ENCODE measurements around the gene DNAH14. TPM values are rescaled to one million over a fixed set of nuclear protein-coding genes. Genes with fewer than 3 reads are reported as not detected.

DNAH14 gene
- total and polyA plus RNA-seq, 2 of the 4 experiments (the other 2 are of a cell fraction) = 2.7 to 3.6 TPM

DNA sequence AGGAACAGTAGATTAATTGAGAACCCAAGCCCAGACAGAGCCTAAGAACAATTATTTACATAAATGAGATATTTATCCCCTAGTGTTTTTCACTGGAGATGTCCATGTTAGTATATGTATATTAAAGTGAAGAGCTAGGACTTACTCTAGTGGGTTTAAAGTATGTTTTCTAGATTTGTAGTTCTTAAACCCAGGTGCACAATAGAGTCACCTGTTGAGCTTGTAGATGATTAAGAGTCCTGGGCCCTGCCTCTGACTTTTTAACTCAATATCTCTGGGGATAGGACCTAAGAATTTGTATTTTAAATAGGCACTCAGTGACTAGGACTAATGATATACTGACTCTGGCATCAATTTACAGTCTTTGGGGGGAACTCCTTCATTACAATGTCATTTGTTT lies 112.8 kb downstream of the DNAH14 start:
- no peak overlapping the region for H4K8ac ChIP-seq (ENCODE audit: low read depth in 2 of 2, low read length in 2 of 2)
- H2BK20ac ChIP-seq (ENCODE audit: low read depth, low read length) = no peak overlapping the region
- no peak overlapping the region for H3K4me2 ChIP-seq (ENCODE audit: low read depth, low read length)
- no TSS peak for BruUV-seq (replicated peaks)
- POLR2A ChIA-PET (ENCODE audit: unreplicated experiment) = no interaction called here
- no peak overlapping the region for H3K4ac ChIP-seq (ENCODE audit: low read depth, low read length)
- dilution Hi-C loops (cut with HindIII; ENCODE audit: low sequenced_read_pairs, unreplicated experiment) (no loop called here), intact Hi-C loops (cut with micrococcal nuclease) (no loop called here), in situ Hi-C loops (cut with MboI; ENCODE audit: low sequenced_read_pairs) (no loop called here)
- H4K91ac ChIP-seq (ENCODE audit: insufficient read depth, low read depth, low read length) = no peak overlapping the region
- H2BK5ac ChIP-seq (ENCODE audit: low read depth, low read length, poor library complexity, severe bottlenecking) = no peak overlapping the region
- no peak overlapping the region for H3K27ac ChIP-seq (ENCODE audit: insufficient read depth, low read length)
- no peak overlapping the region for H3K18ac ChIP-seq (ENCODE audit: low read depth, low read length)
- H3K79me1 ChIP-seq (ENCODE audit: low read depth in 1 of 2, low read length in 2 of 2) = no peaks in the 10 kb centered on the region
- H3K36me3 ChIP-seq (ENCODE audit: control insufficient read depth, insufficient read depth, low read length) = no peaks in the 10 kb centered on the region
- no peak overlapping the region for H2AK9ac ChIP-seq (replicated peaks; ENCODE audit: low read depth, low read length, poor library complexity)
- H2BK15ac ChIP-seq (ENCODE audit: low read depth, low read length) = no peak overlapping the region
- H3K56ac ChIP-seq (ENCODE audit: extremely low read depth, insufficient read depth, low read length) = no peak overlapping the region
- H3K27me3 ChIP-seq (ENCODE audit: control insufficient read depth, insufficient read depth, low read length) = no peaks in the 10 kb centered on the region
- H3K9me3 ChIP-seq (ENCODE audit: control insufficient read depth, insufficient read depth, low read length) = no peaks in the 10 kb centered on the region
- TF ChIP-seq RAD21 (IDR thresholded peaks at IDR 0.05; ENCODE audit: low read length) (no peak), MXI1 (IDR thresholded peaks at IDR 0.05; ENCODE audit: borderline replicate concordance, low read depth, low read length) (no peak), NFE2L2 (IDR thresholded peaks at IDR 0.05; ENCODE audit: low read depth, low read length) (no peak), FOS (IDR thresholded peaks at IDR 0.05; ENCODE audit: low read depth, low read length) (no peak), MAFK (IDR thresholded peaks at IDR 0.05; ENCODE audit: low read depth, low read length) (no peak), RCOR1 (IDR thresholded peaks at IDR 0.05; ENCODE audit: insufficient replicate concordance, low read length) (no peak), CTCF (conservative IDR thresholded peaks at IDR 0.05; ENCODE audit: low read depth, low read length) (no peak), SMC3 (IDR thresholded peaks at IDR 0.05; ENCODE audit: low read depth, low read length) (no peak), CHD1 (IDR thresholded peaks at IDR 0.05; ENCODE audit: low read depth, low read length) (no peak), POLR2A (IDR thresholded peaks at IDR 0.05; ENCODE audit: low read depth, low read length) (no peak), CEBPB (IDR thresholded peaks at IDR 0.05; ENCODE audit: low read depth, low read length) (no peak), BHLHE40 (IDR thresholded peaks at IDR 0.05; ENCODE audit: low read depth, low read length) (no peak), MAZ (IDR thresholded peaks at IDR 0.05; ENCODE audit: borderline replicate concordance, low read depth, low read length) (no peak), USF2 (IDR thresholded peaks at IDR 0.05; ENCODE audit: low read depth, low read length) (no peak)
- TF ChIP-seq, protein P1, sequence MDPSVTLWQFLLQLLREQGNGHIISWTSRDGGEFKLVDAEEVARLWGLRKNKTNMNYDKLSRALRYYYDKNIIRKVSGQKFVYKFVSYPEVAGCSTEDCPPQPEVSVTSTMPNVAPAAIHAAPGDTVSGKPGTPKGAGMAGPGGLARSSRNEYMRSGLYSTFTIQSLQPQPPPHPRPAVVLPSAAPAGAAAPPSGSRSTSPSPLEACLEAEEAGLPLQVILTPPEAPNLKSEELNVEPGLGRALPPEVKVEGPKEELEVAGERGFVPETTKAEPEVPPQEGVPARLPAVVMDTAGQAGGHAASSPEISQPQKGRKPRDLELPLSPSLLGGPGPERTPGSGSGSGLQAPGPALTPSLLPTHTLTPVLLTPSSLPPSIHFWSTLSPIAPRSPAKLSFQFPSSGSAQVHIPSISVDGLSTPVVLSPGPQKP (IDR thresholded peaks at IDR 0.05; ENCODE audit: borderline replicate concordance, low read depth, low read length) = no peak
- H4K5ac ChIP-seq (ENCODE audit: low read depth, low read length) = no peak overlapping the region
- H3K14ac ChIP-seq (replicated peaks; ENCODE audit: low read depth, low read length) = no peak overlapping the region
- H3K23ac ChIP-seq (ENCODE audit: low read depth, low read length) = no peak overlapping the region
- ATAC-seq (ENCODE audit: low read depth) (no peak), DNase-seq (no peak)
- H4K20me1 ChIP-seq (ENCODE audit: insufficient read depth, low read length) = no peaks in the 10 kb centered on the region
- H3K9ac ChIP-seq (ENCODE audit: low read depth, low read length) = no peak overlapping the region
- H2AFZ ChIP-seq (replicated peaks; ENCODE audit: low read length, poor library complexity) = no peak overlapping the region
- H3K4me1 ChIP-seq (ENCODE audit: control insufficient read depth, insufficient read depth, low read length) = no peaks in the 10 kb centered on the region
- H3K4me3 ChIP-seq (ENCODE audit: insufficient read depth, low read depth, low read length) = no peak overlapping the region
- no peak overlapping the region for H2BK120ac ChIP-seq (ENCODE audit: low read depth, low read length)
- CTCF ChIA-PET = no interaction called here
- H3K9me1 ChIP-seq (ENCODE audit: insufficient read depth, low read length) = no peaks in the 10 kb centered on the region
- no peak overlapping the region for H2AK5ac ChIP-seq (ENCODE audit: low read depth, low read length)

Measured in IMR-90 (cell line).